Fibroblast of villous mesenchyme (primary cell): Measurements from ENCODE around the gene RPS21. TPM values are rescaled to one million over a fixed set of nuclear protein-coding genes. Genes with fewer than 3 reads are reported as not detected.

ENCODE experiments used
- DNase-seq: peaks from one replicate; pipeline ENCODE4 v3.0.0-alpha.2; 2010; ENCODE audit warnings: low read depth
- H3K4me3 ChIP-seq: 2 replicates; pipeline ENCODE4 v1.5.1; 2011; ENCODE audit warnings: low read depth, mild to moderate bottlenecking, low read length
- CTCF ChIP-seq: IDR thresholded peaks from 2 replicates; pipeline ENCODE4 v1.5.1; 2012; ENCODE audit warnings: low read depth, mild to moderate bottlenecking, low read length; ENCODE audit not compliant: insufficient read depth
- total RNA-seq: library from RNA; depleted of rRNA; stranded (reverse); fragments of >200 nt; gene quantifications from 2 replicates; pipeline ENCODE4 v1.2.3, GENCODE V29; 2012

RPS21 gene
- total RNA-seq, 1 donor = 457 TPM

GRCh38 chr20:62400541-62400940, 13.6 kb downstream of the RPS21 start:
- no peak for TF ChIP-seq CTCF
- no peak overlapping the region for H3K4me3 ChIP-seq
- DNase-seq = no peak

GRCh38 chr20:62401331-62401779, 14.5 kb downstream of the RPS21 start:
- TF ChIP-seq CTCF = peak; percentile 32
- H3K4me3 ChIP-seq = no peak overlapping the region
- no peak for DNase-seq

GRCh38 chr20:62402456-62403150, 15.7 kb downstream of the RPS21 start:
- TF ChIP-seq CTCF = no peak
- no peak for DNase-seq
- H3K4me3 ChIP-seq = no peak overlapping the region

- no peak for DNase-seq
- TF ChIP-seq CTCF = no peak
- no peak overlapping the region for H3K4me3 ChIP-seq
Measured at GRCh38 chr20:62403331-62403730, 16.4 kb downstream of the RPS21 start.

GRCh38 chr20:62404112-62404665, 17.3 kb downstream of the RPS21 start:
- no peak for DNase-seq
- TF ChIP-seq CTCF = no peak

GRCh38 chr20:62404761-62405107, 17.8 kb downstream of the RPS21 start:
- no peak for DNase-seq
- H3K4me3 ChIP-seq = no peak overlapping the region
- TF ChIP-seq CTCF = no peak

More at GRCh38 chr20:62404112-62404665, 17.3 kb downstream of the RPS21 start:
- H3K4me3 ChIP-seq = no peak overlapping the region
